NCI-H2081 (cell line): ENCODE data around the gene SPDYE18.
"Not testable (repeated sequence)": the region's sequence is repeated elsewhere in the genome, so short reads cannot be mapped to it uniquely, and the experiment has no call there.

Experiments
- DNase-seq, 2 experiments: peaks; one replicate each; lab custom pipeline; 2025; lab: John Stamatoyannopoulos, UW

SPDYE18 gene

DNA sequence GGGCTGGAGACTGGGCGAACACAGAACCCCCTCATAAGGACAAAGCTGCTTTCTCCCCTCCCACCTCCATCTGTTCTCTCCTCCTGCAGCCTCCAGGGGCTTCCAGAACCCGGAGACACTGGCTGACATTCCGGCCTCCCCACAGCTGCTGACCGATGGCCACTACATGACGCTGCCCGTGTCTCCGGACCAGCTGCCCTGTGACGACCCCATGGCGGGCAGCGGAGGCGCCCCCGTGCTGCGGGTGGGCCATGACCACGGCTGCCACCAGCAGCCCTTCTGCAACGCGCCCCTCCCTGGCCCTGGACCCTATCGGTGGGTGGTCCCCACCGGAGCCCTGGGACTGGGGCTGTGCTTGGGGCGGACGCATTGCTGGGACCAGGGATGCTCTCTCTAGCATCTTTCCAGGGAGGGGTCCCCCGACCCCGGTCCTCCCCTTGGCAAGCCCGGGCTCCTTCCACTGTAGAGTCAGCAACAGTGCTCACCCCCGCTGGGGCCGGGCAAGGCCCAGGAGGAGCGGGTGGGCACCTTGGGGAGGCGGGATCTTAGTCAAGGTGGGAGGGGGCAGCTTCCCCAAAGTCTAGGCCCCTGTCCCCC is 56.8 kb downstream of the SPDYE18 start:
- not testable (repeated sequence) for DNase-seq

- DNase-seq: not testable (repeated sequence)
Observed at GRCh38 chr7:77004151-77004550, 58.2 kb downstream of the SPDYE18 start.

DNA sequence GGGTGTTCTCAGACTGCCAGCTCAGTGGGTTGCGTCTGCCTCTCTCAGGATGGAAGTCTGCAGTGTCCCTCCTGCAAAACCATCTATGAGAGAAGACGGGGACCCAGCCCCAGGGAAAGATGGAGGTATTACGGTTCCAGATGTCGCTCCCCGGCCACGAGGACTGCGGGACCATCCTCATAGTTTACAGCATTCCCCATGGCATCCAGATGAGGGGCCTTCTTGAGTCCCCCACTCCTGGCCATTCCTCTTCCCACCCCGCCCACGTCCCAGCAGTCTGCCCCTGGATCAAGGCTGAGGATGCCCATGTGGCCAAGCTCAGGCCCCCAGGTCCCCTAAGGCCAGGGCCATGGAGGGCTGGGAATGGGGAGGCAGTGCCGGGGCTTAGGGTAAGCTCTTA is 59.1 kb downstream of the SPDYE18 start:
- DNase-seq: not testable (repeated sequence)

GRCh38 chr7:77002678-77003233 is 59.6 kb downstream of the SPDYE18 start:
- DNase-seq: not testable (repeated sequence)

DNA sequence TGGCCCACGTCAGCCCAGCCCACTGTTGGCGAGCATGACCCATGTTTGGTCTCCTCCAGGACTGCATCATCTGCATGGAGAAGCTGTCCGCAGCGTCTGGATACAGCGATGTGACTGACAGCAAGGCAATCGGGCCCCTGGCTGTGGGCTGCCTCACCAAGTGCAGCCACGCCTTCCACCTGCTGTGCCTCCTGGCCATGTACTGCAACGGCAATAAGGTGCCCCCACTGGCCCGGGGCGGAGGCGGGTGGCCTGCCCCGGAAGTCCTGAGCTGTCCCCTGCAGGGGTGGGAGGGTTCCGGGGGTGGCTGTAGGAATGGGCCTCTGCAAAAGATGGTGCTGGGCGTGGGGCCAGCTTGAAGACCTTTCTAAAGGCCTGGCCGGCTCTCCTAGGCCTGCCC is 60.3 kb downstream of the SPDYE18 start:
- not testable (repeated sequence) for DNase-seq
